Thoracic aorta (tissue), 2 donors: ENCODE results near the gene PITX2. TPM values are rescaled to one million over a fixed set of nuclear protein-coding genes. Genes with fewer than 3 reads are reported as not detected.

Source experiments
- ATAC-seq: fragments of 150-250 bp; one replicate; pipeline ENCODE4 v1.8.0; 2017; ENCODE audit warnings: low read depth; ENCODE audit not compliant: insufficient number of reproducible peaks, low FRiP score
- DNase-seq: peaks from one replicate; pipeline ENCODE4 v3.0.0-alpha.2; 2020; ENCODE audit warnings: low spot score
- H3K27ac ChIP-seq, 2 donors: fragments of 200-600 bp; sonication (generic); 1 replicate in 1 of 2; 2 replicates in 1 of 2; pipeline ENCODE4 v1.5.1; 2016; ENCODE audit warnings: mild to moderate bottlenecking in 2 of 2, moderate library complexity in 2 of 2
- H3K27me3 ChIP-seq: fragments of 200-600 bp; sonication (generic); replicated peaks from 2 replicates; pipeline ENCODE4 v1.6.0; 2016; ENCODE audit warnings: mild to moderate bottlenecking; ENCODE audit not compliant: insufficient read depth
- H3K36me3 ChIP-seq: fragments of 200-600 bp; sonication (generic); one replicate; pipeline ENCODE4 v1.5.1; 2016
- H3K4me1 ChIP-seq, 2 donors: fragments of 200-600 bp; sonication (generic); 1 replicate in 1 of 2; 2 replicates in 1 of 2; pipeline versions ENCODE4 v1.5.1 to v1.6.0; 2016; ENCODE audit warnings: low read depth in 2 of 2, mild to moderate bottlenecking in 1 of 2; ENCODE audit not compliant: control insufficient read depth in 1 of 2
- H3K4me3 ChIP-seq: fragments of 200-600 bp; sonication (generic); 2 replicates; pipeline ENCODE4 v1.5.1; 2016; ENCODE audit warnings: mild to moderate bottlenecking
- H3K9me3 ChIP-seq: fragments of 200-600 bp; sonication (generic); 2 replicates; pipeline ENCODE4 v1.5.1; 2016
- CTCF ChIP-seq: fragments of 200-600 bp; sonication (generic); IDR thresholded peaks from one replicate; pipeline ENCODE4 v1.5.1; 2019; ENCODE audit warnings: antibody characterized with exemption
- total RNA-seq, 2 donors: library from RNA; depleted of rRNA; stranded (reverse); fragments of >200 nt; gene quantifications; one replicate each; pipeline versions ENCODE4 v1.1.0 to v1.2.3, GENCODE V29; 2016

The PITX2 gene
- total RNA-seq, 2 donors from 2014 or later, result not detected

DNA sequence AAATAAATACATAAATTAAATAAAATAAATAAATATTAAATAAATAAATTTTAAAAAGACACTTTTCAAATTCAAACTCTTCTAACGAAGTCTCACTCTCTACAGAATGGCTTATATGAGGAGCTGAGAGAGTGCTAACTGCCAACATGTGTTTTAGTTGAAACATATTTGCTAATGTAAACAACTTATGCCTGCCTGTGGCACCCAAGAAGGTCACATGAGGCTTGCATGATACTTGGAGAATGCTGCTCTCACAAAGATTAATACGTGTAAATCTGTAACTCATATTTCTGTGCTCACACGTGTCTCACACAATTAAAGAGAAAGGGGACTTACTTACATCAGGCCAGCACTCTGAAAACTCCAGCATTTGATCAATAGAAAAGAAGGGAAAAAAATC, 43.2 kb upstream of the PITX2 start:
- no peaks in the 10 kb centered on the region for H3K9me3 ChIP-seq
- no peak for DNase-seq
- H3K36me3 ChIP-seq, result no peaks in the 10 kb centered on the region
- TF ChIP-seq CTCF, result no peak
- H3K27me3 ChIP-seq, result no peaks in the 10 kb centered on the region
- no peak for ATAC-seq
- no peak overlapping the region for H3K4me3 ChIP-seq
- H3K4me1 ChIP-seq, result peaks cover 0 to 25% of the 10 kb centered on the region in 2 donors
- no peak overlapping the region for H3K27ac ChIP-seq

GRCh38 chr4:110663738-110664444, 41.0 kb upstream of the PITX2 start:
- H3K27me3 ChIP-seq, result no peaks in the 10 kb centered on the region
- TF ChIP-seq CTCF, result no peak
- DNase-seq, result no peak
- no peak overlapping the region for H3K4me3 ChIP-seq
- no peak overlapping the region for H3K27ac ChIP-seq
- ATAC-seq, result no peak
- H3K9me3 ChIP-seq, result no peaks in the 10 kb centered on the region
- peaks cover 0 to 14% of the 10 kb centered on the region in 2 donors for H3K4me1 ChIP-seq
- H3K36me3 ChIP-seq, result no peaks in the 10 kb centered on the region

DNA sequence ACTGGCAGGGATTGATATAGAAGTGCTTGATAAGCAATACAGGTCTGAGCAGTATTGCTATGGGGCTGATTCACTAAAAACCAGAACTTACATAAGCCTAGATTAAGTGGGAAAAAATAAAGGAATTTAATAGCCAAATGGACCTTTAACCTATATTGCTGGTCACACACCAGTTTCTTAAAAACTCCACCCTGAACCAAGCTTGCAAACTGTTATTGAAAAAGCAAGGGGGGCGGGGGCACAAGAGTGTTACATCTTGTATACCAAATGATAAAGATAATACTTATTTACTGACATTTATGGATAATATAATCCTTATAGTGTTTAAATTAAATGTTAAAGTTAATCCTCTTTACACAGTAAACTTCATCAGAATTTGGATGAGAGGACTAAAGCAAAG, 40.3 kb upstream of the PITX2 start:
- no peak for ATAC-seq
- no peak overlapping the region for H3K4me3 ChIP-seq

GRCh38 chr4:110660755-110661154, 37.9 kb upstream of the PITX2 start:
- TF ChIP-seq CTCF, result no peak
- DNase-seq, result no peak

More for the DNA sequence above, 40.3 kb upstream of the PITX2 start:
- H3K36me3 ChIP-seq, result no peaks in the 10 kb centered on the region
- H3K27ac ChIP-seq, result no peak overlapping the region
- H3K27me3 ChIP-seq, result no peaks in the 10 kb centered on the region
- no peaks in the 10 kb centered on the region for H3K9me3 ChIP-seq
- TF ChIP-seq CTCF, result no peak
- H3K4me1 ChIP-seq, result peaks cover 0 to 10% of the 10 kb centered on the region in 2 donors
- no peak for DNase-seq

GRCh38 chr4:110654254-110654635, 31.4 kb upstream of the PITX2 start:
- Histone ChIP-seq H3K9me3 (no peaks in the 10 kb centered on the region), H3K27me3 (no peaks in the 10 kb centered on the region), H3K36me3 (no peaks in the 10 kb centered on the region), H3K4me3 (no peak overlapping the region), H3K27ac (no peak overlapping the region), H3K4me1 (no peaks in the 10 kb centered on the region)
- DNase-seq (no peak), ATAC-seq (no peak)
- no peak for TF ChIP-seq CTCF

More at GRCh38 chr4:110660755-110661154, 37.9 kb upstream of the PITX2 start:
- no peaks in the 10 kb centered on the region for H3K4me1 ChIP-seq
- H3K4me3 ChIP-seq, result no peak overlapping the region
- no peaks in the 10 kb centered on the region for H3K27me3 ChIP-seq
- ATAC-seq, result no peak
- no peaks in the 10 kb centered on the region for H3K36me3 ChIP-seq
- H3K9me3 ChIP-seq, result no peaks in the 10 kb centered on the region
- no peak overlapping the region for H3K27ac ChIP-seq
